HG02588 (cell line): ENCODE data around the gene FAM20A.
"Not testable (repeated sequence)": the region's sequence is repeated elsewhere in the genome, so short reads cannot be mapped to it uniquely, and the experiment has no call there.

Experiments used
- ATAC-seq: cut with Tn5 transposase; IDR thresholded peaks from one replicate; pipeline ENCODE4 v1.9.1; 2021; ENCODE audit warnings: mild to moderate bottlenecking, moderate library complexity; ENCODE audit not compliant: unreplicated experiment

The FAM20A gene

DNA sequence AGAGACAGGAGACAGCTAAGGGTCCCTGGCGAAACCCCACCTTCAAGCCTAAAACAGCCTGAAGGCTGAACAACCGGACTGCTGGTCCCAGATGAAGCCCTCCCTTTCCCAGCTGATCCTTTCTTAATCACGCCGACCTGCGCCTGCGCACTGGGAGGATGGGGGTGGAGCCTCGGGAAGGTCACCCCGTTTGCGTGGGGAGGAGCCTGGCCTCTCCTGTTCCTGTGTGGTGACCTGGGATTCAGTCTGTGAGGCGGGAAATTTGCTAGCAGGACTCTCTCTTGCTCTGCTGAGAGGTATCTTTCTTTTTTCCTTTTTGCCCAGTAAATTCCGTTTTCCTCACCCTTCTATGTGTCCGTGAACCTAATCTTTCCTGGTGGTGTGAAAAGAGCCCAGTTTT is 9.6 kb downstream of the FAM20A start:
- ATAC-seq = no peak

DNA sequence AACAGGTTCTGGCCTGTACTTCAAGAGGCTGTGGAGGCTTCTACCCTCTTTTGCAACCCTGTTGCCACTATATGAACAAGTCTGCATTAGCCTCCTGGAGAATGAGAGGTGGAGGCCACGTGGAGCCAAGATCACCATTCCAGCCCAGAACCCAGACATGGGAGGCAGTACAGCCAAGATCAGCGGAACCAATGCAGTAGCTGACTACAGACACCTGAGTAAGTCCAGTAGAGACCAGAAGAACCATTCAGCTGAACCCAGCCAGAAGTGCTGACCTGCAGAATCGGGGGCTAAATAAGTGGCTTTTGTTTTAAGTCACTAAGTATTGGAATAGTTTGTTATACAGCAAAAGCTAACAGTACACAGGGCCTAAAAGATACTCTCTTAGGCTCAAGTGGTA is 12.1 kb downstream of the FAM20A start:
- no peak for ATAC-seq

DNA sequence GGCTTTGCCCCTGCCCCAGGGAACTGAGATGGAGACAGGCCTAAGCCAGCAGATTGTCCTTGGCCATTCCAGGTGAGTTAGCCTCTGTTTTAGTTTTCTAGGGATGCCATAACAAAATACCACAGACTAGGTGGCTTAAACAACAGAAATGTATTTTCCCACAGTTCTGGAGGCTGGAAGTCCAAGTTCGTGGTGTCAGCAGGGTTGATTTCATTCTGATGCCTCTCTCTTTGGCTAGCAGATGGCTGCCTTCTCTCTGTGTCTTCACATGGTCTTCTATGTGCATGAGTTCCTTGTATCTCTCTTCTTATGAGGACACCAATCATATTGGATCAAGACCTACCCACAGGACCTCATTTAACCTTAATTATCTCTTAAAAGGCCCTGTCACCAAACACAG is 12.8 kb downstream of the FAM20A start:
- no peak for ATAC-seq

DNA sequence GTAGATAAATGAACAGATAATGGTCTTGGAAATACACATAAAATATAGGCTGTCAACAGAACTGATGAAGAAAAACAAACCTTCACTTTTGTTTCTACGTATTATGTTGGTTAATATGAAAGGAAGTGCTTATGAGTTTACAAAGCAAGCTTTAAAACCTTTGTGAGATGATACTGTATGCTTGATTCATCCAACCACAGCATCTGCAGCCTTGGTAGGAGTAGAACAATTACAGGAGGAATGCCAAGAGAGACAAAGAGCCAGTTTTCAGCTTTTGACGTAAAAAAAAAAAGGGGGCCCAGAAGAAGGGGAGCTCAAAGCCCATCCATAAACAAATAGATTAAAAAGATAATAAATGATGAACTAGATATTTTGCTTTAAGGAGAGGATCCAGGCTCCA is 13.3 kb downstream of the FAM20A start:
- no peak for ATAC-seq

DNA sequence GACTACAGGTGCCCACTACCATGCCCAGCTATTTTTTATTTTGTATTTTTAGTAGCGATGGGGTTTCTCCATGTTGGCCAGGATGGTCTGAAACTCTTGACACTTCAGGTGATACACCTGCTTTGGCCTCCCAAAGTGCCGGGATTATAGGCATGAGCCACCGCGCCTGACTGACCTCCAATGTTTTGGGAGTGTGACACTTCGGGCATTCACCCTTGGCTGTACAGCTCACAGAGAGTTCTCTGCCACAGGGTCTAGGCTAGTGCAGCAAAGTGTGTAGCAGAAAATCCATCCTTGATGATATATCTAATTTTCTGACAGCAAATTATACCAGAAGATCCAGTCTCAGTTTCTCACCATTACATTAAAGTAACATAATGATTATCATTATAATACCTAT is 14.1 kb downstream of the FAM20A start:
- no peak for ATAC-seq

DNA sequence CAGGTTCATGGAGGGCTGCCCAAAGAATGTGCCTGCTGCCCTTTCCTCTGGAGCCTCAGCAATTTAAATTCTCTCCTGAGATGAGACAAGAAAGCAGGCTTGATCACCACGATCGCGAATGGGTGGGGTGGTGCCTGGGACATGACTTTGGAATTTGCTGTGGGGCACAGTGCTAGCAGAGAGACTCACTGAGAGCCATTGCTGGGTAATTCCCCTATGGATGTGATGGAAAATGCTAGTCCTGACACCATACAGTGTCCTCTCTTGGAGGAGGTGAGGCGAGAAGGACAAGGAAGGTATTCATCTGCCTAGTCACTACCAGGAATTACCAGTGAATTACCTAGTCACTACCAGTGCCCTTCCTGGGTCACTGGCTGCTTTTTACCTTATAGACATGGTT is 15.5 kb downstream of the FAM20A start:
- no peak for ATAC-seq

DNA sequence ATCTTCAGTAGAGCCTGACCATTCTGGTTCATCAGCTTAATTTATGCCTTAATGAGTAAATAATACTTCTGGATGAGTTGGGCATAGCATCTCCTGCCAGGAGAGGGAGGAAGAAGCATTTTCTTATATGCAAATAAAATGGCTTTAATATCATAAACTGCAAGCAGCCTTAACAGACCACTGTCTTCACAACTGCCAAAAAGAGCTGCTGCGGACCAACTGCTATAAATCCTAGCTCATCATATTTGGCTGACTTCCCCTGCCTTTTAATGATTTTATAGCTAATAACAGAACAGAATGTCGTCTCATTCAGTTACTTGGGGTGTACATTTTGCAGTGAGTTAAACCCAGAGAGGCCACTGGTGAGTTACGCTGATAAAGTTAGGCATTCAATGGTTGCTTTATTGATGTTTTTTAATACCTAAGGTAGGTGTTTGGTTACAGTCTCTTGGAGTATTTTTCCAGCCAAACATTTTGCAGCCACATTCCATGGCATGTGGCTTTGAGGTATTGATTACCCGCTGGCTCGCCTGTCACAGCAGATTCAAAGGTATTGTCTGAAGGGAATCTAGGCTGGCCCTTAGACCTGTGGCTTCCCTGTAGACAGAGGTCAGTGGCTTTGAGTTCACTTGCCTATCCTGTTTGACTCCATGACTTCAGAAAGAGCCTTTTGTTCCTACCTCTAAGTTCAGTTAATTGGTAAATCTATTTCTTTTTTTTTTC is 16.4 kb downstream of the FAM20A start:
- ATAC-seq = no peak

DNA sequence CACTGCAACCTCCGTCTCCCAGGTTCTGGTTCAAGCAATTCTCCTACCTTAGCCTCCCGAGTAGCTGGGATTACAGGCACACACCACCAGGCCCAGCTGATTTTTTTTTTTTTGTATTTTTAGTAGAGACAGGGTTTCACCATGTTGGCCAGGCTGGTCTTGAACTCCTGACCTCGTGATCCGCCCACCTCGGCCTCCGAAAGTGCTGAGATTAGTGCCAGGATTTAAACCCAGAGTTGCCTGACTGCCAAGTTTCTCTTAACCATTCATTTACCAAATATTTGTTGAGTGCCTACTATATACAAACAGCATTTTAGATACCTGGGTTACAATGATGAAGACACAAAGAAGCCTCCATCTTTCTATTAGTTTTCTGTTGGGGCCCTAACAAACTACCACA is 18.3 kb downstream of the FAM20A start:
- not testable (repeated sequence) for ATAC-seq

DNA sequence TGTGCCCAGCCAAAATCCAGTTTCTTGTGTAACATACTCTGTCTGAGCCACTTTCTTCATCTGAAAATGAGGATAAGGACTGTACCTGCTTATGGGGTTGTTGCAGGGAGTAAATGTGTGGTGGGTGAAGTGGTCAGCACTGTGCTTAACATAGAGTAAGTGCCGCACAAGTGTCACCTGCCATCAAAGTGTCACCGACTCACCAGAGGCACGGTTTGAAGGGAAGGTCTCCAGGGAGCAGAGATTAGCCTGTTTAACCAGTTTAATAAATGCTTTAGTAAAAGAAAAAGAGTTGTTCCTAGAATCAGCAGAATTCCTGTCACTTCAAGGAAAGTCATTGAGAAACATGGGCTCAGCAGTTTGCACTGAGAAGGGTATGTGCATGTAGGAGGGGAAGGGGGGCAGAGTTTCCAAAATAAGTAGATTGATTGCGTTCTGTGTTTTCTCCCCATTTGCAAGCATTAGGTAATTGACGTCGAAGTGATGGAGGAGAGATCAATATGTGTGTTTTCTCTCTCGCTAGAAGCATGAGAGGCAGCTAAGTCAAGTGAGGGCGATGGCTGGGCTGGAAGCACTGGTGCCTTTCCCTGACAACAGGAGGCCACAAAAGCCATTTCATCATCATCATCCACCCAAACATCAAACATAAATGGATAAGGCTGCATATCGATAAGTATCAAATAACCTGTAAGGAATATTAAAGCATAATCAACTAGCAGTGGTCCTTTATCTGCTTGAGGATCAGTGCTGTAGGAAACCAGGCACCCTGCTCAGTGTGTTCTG is 19.1 kb downstream of the FAM20A start:
- ATAC-seq = no peak

DNA sequence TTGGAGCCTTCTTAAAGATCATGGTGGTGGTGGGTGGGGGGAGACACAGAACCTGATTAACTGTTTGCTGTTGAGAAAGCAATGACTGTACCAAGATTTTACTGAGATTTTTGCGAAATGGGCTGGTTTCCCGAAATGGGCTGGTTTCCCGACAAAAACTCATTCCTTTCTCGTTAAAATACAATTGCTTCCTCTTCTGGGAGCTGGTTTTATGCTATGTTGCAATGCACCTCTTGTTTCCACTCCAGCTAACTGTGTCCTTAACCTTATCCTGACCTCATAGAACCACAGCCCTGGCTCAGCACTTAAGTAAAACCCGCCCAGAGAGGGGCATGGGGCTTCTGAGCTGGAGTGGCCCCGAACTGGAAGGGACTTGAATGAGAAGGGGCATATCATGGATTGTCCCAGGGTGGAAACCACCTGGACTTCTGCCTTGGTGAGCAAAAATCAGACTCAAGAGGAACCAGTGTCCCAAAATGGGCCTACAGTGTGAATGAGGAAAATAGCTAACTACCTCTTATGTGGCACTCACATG is 20.9 kb downstream of the FAM20A start:
- ATAC-seq = no peak

DNA sequence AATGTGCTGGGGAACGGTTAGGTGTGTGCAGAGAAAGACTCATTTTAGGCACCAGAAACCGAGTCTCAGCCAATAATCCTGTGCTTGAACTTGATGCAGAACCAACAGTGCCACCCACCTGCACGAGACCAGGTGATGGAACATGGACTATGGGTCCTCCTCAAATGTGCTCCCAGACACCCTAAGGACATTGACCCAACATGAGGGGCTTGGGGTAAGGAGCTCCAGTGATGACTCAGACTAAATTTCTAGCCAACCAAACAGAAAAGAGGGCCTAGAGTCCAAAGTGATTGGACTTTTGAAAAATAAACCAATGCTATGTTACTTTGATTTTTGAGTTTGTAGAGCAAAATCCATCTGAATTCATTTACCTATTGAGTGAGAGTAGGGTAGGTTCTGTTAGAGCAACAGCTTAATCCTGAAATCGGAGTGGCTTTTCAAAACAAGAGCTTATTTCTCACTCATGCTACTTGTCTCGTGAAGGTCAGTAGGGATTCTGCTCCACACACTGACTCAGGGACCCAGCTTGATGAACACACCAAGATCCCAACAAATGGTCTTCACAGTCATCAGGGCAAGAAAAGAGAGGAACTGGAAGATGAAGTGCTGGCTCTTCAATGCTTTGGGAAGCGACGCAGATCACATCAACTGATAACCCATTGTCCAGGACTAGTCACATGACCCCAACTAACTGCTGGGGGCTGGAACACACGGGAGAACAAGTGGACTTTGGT is 21.8 kb downstream of the FAM20A start:
- no peak for ATAC-seq

DNA sequence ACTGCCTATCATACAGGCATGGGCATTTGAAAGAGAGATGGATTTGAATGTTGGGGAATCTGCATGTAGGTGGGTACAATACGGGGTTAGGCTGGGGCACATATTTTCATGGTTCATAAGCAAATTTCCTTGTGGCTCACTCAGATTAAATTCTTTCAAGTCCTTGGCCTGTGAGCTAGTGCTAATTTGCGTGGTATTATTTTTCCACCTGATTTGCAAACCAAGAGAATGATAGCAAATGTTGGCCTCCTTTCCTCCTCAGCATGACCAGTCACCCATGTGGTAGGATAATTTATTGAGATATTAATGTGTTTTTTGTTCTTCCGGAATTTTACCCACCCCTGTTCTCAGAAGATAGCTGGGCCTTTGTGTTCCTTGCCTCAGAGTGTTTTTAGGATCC is 22.9 kb downstream of the FAM20A start:
- ATAC-seq = no peak

DNA sequence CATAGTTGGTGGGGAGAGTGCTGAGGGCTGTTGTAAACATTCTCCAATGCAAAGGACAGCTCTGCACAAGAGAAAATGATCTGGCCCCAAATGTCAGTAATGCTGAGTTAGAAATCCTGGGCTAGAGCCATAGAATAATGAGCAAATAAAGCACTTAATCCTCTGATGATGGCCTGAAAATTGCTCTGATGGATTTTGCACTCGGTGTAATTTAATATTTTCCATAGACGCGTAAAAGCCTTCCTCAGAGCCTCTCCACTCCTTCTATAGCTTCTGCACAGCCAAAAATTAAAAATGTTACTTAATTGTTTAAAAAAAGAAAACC is 23.7 kb downstream of the FAM20A start:
- no peak for ATAC-seq

DNA sequence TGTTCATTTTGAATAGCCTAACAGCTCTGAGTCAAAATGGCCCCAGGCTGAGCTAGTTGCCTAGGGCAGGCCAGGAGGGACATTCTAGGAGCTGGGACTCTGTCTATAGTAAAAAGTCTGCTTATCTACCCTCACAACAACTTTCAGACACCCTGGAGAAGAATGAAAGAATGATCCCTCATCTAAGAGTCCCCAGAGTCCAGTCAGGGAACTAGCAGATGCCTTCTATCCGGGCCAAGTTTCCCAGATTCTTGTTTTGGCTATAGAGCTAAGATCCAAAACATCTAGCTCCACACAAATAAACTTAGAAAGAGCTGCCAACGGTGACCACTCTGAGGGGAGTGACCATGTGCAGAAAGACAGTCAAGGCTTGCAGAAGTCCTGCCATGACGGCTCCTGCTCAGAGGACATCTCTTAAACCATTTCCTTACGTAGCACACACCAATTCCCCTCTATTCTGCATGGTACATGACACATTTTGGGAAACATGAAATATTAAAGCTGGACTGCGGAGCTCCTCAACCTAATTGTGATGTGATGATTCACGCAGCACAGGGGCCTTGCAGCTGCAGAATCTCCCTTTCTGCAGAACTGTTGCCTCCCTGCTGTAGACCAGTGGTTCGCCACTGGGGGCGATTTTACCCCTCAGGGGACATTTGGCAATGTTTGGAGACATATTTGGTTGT is 24.2 kb downstream of the FAM20A start:
- ATAC-seq = no peak

DNA sequence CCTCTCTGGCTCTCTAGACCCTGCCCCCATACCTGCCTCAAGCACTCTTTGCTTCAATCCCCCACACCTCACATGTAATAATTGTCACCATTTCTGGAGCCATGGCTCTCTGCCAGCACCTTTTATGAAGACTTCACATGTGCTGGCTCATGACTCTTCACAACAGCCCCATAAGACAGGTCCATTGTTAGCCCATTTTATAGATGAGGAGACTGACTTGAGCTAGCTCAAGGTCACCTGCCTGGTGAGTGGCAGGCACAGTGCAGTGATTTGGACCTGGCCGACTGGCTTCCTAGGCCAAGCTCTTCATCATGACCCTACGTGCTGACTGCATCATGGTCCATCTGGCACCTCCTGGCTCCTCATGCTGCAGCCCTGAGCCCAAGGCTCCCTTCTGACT is 25.0 kb downstream of the FAM20A start:
- no peak for ATAC-seq

DNA sequence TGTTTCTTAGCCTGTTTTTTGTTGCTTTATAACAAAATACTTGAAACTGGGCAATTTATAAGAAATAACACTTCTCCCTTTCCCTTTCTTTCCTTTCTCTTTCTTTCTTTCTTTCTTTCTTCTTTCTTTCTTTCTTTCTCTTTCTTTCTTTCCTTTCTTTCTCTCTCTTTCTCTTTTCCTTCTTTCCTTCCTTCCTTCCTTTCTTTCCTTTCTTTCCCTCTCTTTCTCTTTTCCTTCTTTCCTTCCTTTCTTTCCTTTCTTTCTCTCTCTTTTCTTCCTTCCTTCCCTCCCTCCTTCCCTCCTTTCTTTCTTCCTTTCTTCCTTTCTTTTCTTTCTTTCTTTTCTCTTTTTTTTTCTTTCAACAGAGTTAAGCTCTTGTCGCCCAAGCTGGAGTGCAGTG is 27.8 kb downstream of the FAM20A start:
- ATAC-seq = no peak

DNA sequence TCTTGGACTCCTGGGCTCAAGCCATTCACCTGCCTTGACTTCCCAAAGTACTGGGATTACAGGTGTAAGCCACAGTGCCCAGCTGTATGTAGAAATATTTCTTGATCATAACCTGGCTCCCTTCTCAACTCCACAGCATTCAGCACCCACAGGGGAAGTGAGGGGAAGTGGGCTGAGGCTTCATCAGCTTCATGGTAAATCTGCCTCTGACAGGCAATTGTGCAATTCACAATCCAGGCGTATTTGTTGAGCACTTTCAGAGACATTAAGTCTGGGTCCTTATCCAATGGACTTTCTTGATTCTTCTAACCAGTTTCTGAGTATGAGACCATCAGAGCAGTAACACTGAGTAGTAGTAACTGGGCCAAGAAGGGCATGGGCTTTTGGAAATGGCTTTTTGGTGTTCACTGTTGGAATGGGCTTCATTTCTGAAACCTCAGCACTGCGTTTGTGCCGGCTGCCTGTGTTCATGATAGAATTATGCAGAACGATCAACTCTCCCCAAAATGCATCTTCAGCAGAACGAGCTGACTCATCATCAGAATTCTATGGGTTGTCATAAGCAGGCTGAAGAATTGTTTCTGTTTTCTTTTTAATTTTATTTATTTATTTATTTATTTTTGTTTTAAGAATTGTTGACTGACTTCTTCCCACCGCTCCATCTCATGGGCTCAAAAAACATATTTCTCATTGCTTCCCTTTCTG is 28.9 kb downstream of the FAM20A start:
- ATAC-seq = no peak

DNA sequence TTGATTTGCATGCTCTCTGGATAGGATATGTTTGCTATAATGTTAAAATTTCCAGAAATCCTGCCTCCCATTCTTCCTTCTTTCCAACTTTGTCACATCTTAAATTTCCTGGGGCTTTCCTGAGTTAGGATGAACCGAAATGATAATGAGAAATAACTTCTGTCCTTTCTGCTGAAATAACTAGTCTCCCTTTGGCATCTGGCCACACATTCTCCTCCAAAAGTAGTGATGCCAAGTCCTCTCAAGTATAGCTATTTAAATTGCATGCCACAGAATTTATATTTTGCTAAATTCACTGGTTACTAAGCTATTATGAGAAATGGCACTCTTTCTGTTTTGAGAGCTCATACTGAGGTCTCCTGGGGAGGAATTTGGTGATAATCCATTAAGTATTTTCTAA is 30.6 kb downstream of the FAM20A start:
- no peak for ATAC-seq

DNA sequence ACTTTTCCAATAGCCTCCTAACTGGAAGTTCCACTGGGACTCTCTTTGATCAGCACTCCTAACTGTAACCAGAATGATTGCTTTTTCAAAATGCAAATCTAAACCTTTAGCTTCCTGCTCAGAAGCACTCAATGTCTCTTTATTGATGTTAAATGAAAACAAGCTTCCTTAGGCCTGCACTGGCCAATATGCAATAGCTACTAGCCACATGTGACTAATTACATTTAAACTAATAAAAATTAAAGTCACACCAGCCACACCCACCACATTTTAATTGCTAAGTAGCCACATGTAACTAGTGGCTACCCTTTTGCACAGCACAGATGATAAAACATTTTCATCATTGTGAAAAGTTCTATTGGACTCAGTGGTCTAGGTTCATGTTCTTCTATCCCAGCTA is 31.8 kb downstream of the FAM20A start:
- no peak for ATAC-seq

DNA sequence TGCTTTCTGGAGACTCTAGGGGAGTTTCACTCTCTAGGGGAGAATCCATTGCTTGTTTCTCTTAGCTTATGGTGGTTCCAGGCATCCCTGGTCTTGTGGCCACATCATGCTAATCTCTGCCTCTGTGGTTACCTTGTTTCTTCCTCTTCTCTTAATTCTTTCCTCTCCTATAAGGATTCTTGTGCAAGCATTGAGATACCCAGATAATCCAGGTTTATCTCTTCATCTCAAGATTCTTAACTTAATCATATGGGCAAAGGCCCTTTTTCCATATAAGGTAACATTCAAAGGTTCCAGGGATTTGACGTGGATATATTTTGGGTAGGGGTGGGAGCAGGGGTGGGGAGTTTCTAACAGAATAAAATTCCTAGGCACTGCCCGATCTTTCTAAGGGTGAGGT is 32.6 kb downstream of the FAM20A start:
- no peak for ATAC-seq

DNA sequence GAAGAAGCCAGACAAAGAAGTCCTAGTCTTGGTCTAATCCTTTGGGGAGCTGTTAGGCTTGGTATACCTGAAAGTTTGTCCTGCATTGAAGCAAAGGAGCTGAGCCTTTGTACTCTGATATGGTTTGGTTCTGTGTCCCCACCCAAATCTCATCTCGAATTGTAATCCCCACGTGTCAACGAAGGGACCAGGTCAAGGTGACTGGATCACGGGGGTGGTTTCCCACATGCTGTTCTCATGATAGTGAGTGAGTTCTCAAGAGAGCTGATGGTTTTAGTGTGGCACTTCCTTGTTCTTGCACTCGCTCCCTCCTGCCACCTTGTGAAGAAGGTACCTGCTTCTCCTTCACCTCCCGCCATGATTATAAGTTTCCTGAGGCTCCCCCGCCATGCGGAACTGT is 33.6 kb downstream of the FAM20A start:
- no peak for ATAC-seq
